Activated T-cell treated with anti-CD3 and anti-CD28 coated beads for 24 hours (primary cell): ENCODE measurements around the gene FEV.

Experiments
- DNase-seq: peaks from one replicate; pipeline ENCODE4 v3.0.0-alpha.2; 2020; ENCODE audit warnings: low read depth

Gene FEV

DNA sequence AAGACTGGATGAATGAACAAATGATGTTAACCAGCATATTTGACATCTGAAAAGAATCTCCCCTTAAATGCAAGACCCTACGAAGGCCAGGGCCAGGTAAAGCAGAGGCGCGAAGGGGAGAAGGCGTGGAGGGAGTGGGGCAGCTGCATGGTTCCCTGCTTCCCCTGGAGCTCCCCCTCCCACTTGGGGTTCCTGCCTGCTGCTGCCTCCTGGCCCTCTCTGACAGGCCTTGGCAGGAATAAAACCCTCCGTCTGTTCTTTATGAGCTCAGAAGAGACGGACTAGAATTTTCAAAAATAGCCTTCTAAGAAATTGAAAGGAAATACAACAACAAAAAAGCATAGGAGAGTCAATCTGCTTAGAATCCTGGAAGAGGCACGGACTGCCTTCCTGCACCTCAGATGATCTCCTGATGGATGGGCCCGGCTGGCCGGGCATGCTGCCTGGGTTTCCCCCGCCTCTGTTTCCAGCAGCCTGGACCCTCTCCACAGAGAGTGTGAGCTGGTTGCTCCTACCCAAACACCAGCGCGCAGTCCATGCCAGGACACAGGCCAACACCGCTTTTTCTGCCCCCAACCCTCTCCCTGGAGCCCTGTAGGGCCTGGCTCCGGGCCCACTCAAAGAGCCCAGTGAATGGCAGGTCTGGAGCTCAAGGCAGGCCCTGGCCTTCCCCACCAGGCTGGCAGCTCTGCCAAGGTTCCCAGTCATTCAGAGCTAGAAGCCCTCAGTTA, 32.4 kb upstream of the FEV start:
- DNase-seq: no peak

- no peak for DNase-seq
Measured at GRCh38 chr2:219016721-219017120, 31.7 kb upstream of the FEV start.

DNA sequence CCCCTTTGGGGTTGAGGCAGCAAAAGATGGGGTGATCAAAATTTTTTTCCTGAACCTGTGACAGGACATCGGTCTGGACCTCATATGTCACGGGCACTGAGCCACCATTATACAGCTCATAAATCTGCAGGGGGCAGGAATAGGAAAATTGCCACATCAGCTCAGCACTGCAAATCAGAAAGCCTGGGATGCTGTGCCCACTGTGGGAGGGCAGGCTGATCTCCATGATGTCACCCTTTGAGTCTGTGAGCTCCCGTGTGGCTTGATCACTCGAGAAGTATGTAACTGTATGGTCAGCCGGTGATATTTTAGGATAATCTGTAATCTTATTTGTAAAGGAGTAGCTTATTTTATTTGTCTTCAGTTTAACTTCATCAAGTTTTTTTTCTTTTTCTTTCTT, 25.9 kb upstream of the FEV start:
- no peak for DNase-seq

GRCh38 chr2:219010162-219010756, 25.3 kb upstream of the FEV start:
- no peak for DNase-seq

- no peak for DNase-seq
Measured at GRCh38 chr2:219009294-219009693, 24.3 kb upstream of the FEV start.

DNA sequence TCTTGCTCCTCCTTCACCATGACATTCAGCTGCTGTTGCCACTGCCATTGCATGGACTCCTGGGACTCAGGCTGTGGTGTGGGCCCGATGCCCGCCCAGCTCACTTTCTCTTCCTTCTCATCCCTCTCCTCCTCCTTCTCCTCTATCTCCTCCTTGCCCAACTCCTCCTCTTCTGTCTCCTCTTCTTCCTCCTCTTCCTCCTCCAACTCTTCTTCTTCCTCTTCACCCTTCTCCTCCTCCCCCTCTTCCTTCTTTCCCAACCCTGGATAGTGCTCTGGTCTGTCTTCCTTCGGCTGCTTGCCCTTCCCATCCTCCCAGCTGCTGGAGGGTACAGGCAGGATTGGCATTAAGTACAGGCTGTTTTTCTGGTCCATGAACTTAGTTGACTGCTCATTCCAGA, 19.0 kb upstream of the FEV start:
- DNase-seq: no peak

- no peak for DNase-seq
Measured at GRCh38 chr2:219003267-219003634, 18.3 kb upstream of the FEV start.

- peak; percentile 29 for DNase-seq
Measured at GRCh38 chr2:219002395-219003266, 17.6 kb upstream of the FEV start.

DNA sequence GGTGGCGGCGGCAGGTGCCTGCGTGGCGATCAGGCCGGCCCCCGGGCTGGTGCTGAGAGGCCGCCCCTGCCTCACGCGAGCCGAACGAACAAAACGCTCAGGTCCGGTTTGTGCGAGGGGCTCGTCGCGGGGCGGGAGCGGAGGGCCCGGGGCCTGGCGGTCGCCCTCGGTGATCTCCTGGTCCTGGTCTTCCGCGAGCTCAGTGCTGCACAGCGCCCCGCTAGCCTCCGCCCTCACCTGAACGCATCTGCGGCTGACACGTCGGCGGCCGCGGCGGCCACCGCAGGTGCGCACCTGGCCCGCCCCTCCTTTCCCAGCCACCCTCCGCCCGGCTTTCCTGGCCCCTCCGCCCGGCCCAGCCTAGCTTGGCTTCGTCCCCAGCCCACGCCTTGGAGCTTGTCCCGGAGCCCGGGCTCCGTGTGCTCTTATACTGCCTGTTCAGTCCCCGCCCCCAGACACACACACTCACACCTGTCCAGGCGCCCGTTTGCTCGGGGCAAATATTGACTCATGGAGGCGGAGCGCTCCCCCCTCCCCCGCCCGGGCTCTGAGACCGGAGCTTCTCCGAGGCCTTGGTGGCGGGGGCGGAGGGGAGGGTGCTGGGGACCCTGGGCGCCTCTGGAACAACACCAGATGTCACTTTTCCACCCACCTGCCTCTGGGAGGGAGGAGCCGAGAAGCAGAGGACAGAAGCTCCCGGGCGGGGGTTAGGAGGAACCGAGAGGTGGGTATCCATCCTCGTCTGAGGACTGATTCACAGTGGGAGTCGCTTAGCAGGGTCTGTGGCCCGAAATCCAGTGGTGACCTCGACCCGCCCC, 16.8 kb upstream of the FEV start:
- no peak for DNase-seq

GRCh38 chr2:219001100-219001576, 16.2 kb upstream of the FEV start:
- no peak for DNase-seq

DNA sequence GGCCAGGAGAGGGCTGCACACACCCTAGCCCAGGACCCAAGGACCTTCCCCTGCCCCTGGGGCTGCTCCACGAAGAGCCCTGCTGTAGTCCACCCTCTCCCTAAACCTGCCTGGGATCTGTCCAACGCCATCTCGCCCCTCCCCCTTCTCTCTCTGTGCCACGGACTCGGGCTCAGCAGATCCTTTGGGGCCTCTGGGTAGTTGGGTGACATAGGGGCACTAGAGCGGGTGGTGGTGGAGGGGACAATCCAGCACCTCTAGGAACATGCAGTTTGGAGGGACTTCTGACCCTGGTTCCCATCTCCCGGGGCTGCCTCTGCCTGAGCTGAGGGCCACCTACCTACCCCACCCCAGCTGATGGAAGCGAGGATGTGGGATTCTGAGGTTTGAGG, 15.6 kb upstream of the FEV start:
- no peak for DNase-seq

DNA sequence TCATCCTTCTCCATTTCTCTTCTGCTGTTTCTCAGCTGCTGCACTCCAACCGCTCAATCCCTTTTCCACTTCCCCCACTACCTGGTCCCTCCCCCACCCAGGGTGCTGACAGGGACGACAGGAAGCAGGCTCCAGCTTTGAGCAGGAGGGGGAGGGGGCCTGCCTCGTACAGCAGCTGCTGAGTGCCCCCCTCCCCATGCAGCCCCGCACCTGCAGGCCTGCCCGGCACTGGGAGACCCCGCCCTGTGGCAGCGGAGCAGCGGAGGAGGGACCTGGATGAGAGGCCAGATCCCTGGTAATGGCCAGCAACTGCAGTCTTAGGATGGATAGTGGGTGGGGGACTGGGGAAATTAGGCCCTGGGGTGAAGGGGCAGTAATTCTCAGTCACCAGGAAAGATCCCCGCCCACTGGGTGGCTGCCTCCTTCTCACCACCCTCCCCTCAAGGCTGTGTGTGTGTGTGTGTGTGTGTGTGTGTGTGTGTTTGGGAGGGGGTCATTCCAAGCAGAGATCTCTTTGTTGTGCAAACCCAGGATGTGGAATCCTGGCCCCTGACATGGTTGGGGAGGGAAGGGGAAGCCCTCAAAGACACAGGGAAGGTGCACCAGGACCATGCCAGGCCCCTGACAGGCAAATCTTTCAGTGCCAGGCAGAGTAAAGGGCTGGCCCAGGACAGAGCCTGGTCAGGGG, 15.0 kb upstream of the FEV start:
- DNase-seq: no peak

- no peak for DNase-seq
Measured at GRCh38 chr2:218999021-218999880, 14.3 kb upstream of the FEV start.

DNA sequence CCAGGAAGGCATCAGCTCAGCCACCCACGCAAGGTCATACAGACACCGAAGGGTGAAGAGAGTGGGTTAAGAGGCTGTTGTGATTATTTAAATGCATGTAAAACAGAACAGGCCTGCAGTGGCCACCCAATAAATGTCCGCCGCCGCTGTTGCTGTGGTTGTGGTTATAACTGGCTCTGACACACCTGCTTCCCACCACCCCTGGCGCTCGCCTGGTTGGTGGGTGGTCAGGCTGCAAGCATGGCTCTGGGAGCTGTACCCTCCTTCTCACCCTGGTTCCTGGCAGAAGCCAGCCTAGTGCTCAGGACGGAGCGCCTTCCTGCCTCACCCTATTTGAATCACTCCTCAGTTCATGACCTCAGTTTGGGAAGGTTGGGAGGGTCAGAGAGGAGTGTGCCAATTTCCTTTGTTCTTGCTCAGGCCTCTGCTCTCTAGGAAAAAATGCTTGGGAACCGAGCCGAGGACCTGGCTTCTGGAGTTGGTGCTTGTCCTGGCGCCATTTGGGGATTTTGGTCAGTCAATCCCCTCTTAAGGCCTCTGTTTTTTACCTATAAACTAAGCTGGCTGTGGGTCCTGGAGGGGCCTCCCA, 13.5 kb upstream of the FEV start:
- no peak for DNase-seq

DNA sequence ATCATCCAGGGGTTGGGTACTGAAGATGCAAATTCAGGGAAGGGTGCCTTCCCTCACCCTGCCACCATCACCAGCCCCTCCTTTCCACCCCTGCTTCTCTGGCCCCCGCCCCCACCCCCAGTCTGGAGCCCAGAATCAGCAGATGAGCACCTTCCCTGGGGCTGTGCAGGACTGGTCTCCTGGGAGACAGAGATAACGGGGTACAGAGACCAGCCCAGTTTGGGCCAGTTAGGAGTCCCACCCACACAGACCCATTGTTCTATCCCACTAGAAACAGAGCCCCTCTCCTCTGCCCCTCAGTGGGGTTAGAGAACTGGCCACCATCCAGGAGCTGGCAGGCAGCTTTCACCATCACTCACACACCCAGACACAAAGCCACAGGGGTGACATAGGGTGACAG, 12.7 kb upstream of the FEV start:
- no peak for DNase-seq

DNA sequence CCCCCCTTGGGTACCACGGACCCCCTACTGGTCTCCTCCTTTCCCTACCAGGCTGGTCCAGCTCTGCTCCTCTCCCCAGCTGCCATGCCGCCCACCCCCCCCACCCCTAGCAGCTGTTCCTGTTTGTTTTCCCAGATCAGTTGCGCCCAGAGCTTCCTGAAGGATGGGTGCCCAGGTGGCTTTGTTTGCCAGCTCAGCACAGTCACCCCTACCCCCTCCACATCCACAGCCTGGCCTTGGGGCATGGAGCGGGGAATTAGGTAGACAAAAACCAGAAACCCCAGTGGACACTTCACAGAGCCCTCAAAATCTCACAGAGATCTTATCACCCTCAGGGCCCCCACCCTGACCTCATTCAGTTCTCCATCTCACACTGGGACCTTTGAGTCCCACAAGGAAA, 12.0 kb upstream of the FEV start:
- DNase-seq: no peak

DNA sequence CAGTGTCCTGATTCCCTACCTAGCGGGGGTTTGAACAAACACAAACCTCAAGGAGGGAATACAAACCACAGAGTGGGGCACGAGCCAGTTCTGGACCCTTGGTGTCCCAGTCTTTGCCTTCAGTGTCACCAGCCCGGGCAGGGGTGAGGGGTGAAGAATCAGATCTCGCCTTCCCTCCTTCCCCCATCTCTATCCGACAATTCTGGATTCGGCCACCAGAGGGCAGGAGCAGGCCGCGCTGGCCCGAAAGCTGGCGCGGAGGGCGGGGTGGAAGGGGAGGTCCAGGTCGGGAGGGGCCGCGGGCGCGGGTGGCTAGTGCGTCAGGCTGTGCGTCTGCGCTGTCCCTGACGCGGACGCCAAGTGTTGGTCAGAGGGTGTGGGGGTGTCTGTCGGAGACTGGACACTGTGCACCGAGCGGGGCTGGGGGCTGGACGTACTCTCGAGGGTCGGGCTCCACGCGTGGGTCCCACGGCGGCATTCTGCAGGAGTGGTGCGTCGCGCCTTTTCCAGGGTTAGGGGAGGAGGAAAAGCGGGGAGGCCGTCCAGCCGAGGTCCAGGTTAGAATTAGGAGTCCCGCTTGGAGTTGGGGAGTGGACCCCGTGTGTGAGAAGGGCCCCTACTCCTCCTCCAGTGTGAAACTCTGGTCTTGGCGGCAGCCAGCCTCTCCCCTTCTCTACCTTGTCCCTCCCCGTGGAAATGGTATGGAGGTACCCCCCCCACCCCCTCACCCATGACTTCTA, 11.2 kb upstream of the FEV start:
- DNase-seq: peak; percentile 75

- DNase-seq: no peak
Measured at GRCh38 chr2:218995561-218995960, 10.6 kb upstream of the FEV start.
